Measurements from ENCODE around the gene FASLG.
"Not testable (repeated sequence)": the region's sequence is repeated elsewhere in the genome, so short reads cannot be mapped to it uniquely, and the experiment has no call there.

The FASLG gene

GRCh38 chr1:172658871-172659453 lies at the start of gene FASLG:
Gene FASLG (plus strand): TSS chr1:172659103. CDS start chr1:172659202, 99 bp downstream.
- peak in 1 of 2 donors; percentile 33 for DNase-seq (ENCODE audit: low read depth in 2 of 2)

- no peak for DNase-seq (ENCODE audit: low read depth in 2 of 2)
Observed at GRCh38 chr1:172609528-172609927, 49.4 kb upstream of the FASLG start.

- DNase-seq (ENCODE audit: low read depth in 2 of 2), result no peak
Observed at GRCh38 chr1:172612478-172612877, 46.4 kb upstream of the FASLG start.

GRCh38 chr1:172613294-172613693 lies 45.6 kb upstream of the FASLG start:
- DNase-seq (ENCODE audit: low read depth in 2 of 2), result no peak

GRCh38 chr1:172616195-172616594 lies 42.7 kb upstream of the FASLG start:
- DNase-seq (ENCODE audit: low read depth in 2 of 2), result no peak

- DNase-seq (ENCODE audit: low read depth in 2 of 2), result no peak
Observed at GRCh38 chr1:172616636-172617035, 42.3 kb upstream of the FASLG start.

GRCh38 chr1:172620603-172621002 lies 38.3 kb upstream of the FASLG start:
- DNase-seq (ENCODE audit: low read depth in 2 of 2), result not testable (repeated sequence)

GRCh38 chr1:172622541-172622940 lies 36.4 kb upstream of the FASLG start:
- DNase-seq (ENCODE audit: low read depth in 2 of 2), result no peak

- no peak for DNase-seq (ENCODE audit: low read depth in 2 of 2)
Observed at GRCh38 chr1:172623748-172624147, 35.2 kb upstream of the FASLG start.

GRCh38 chr1:172626845-172627244 lies 32.1 kb upstream of the FASLG start:
- DNase-seq (ENCODE audit: low read depth in 2 of 2), result no peak

- DNase-seq (ENCODE audit: low read depth in 2 of 2), result no peak
Observed at GRCh38 chr1:172627702-172628101, 31.2 kb upstream of the FASLG start.

- no peak for DNase-seq (ENCODE audit: low read depth in 2 of 2)
Observed at GRCh38 chr1:172628401-172628800, 30.5 kb upstream of the FASLG start.

- no peak for DNase-seq (ENCODE audit: low read depth in 2 of 2)
Observed at GRCh38 chr1:172629170-172629569, 29.7 kb upstream of the FASLG start.

- no peak for DNase-seq (ENCODE audit: low read depth in 2 of 2)
Observed at GRCh38 chr1:172629638-172630037, 29.3 kb upstream of the FASLG start.

GRCh38 chr1:172630056-172630818 lies 28.7 kb upstream of the FASLG start:
- no peak for DNase-seq (ENCODE audit: low read depth in 2 of 2)

- DNase-seq (ENCODE audit: low read depth in 2 of 2), result no peak
Observed at GRCh38 chr1:172630868-172631267, 28.0 kb upstream of the FASLG start.

GRCh38 chr1:172637522-172637921 lies 21.4 kb upstream of the FASLG start:
- DNase-seq (ENCODE audit: low read depth in 2 of 2), result no peak

- no peak for DNase-seq (ENCODE audit: low read depth in 2 of 2)
Observed at GRCh38 chr1:172638249-172638648, 20.7 kb upstream of the FASLG start.

GRCh38 chr1:172638885-172639831 lies 19.7 kb upstream of the FASLG start:
- peak; percentile 49 to 58 for DNase-seq (ENCODE audit: low read depth in 2 of 2)

- no peak for DNase-seq (ENCODE audit: low read depth in 2 of 2)
Observed at GRCh38 chr1:172640111-172640510, 18.8 kb upstream of the FASLG start.

GRCh38 chr1:172641492-172641891 lies 17.4 kb upstream of the FASLG start:
- DNase-seq (ENCODE audit: low read depth in 2 of 2), result no peak

- DNase-seq (ENCODE audit: low read depth in 2 of 2), result no peak
Observed at GRCh38 chr1:172642970-172643369, 15.9 kb upstream of the FASLG start.
